T1000 (cell line): ENCODE measurements around the gene FAM163B.

Source experiments
- DNase-seq: peaks from one replicate; lab custom pipeline; 2025; ENCODE audit warnings: mixed read lengths; lab: John Stamatoyannopoulos, UW

The FAM163B gene

GRCh38 chr9:133543772-133544467 lies 65.3 kb downstream of the FAM163B start:
- DNase-seq, result no peak

- DNase-seq, result no peak
These were observed 67.2 kb downstream of the FAM163B start for GRCh38 chr9:133542002-133542401.

- no peak for DNase-seq
These were observed 68.5 kb downstream of the FAM163B start for GRCh38 chr9:133540698-133541025.

- no peak for DNase-seq
These were observed 69.0 kb downstream of the FAM163B start for GRCh38 chr9:133539991-133540697.

GRCh38 chr9:133538851-133539833 lies 70.0 kb downstream of the FAM163B start:
- DNase-seq, result no peak

- no peak for DNase-seq
These were observed 71.0 kb downstream of the FAM163B start for GRCh38 chr9:133538176-133538575.

- DNase-seq, result no peak
These were observed 71.9 kb downstream of the FAM163B start for GRCh38 chr9:133537257-133537656.

- DNase-seq, result no peak
These were observed 72.7 kb downstream of the FAM163B start for GRCh38 chr9:133536536-133536935.

- no peak for DNase-seq
These were observed 73.1 kb downstream of the FAM163B start for GRCh38 chr9:133536080-133536479.

- DNase-seq, result no peak
These were observed 73.8 kb downstream of the FAM163B start for GRCh38 chr9:133535306-133535877.

GRCh38 chr9:133534346-133535291 lies 74.6 kb downstream of the FAM163B start, which contains the start of gene ADAMTSL2:
TSS of gene ADAMTSL2 (plus strand) at chr9:133534704. CDS start at chr9:133536713, 2,009 bp downstream.
- no peak for DNase-seq

GRCh38 chr9:133533857-133534256 lies 75.3 kb downstream of the FAM163B start:
- DNase-seq, result no peak

- DNase-seq, result no peak
These were observed 76.1 kb downstream of the FAM163B start for GRCh38 chr9:133532937-133533668.

- no peak for DNase-seq
These were observed 77.9 kb downstream of the FAM163B start for GRCh38 chr9:133531293-133531692.

- no peak for DNase-seq
These were observed 79.3 kb downstream of the FAM163B start for GRCh38 chr9:133529874-133530273.

GRCh38 chr9:133529457-133529856 lies 79.7 kb downstream of the FAM163B start:
- no peak for DNase-seq

GRCh38 chr9:133528876-133529241 lies 80.3 kb downstream of the FAM163B start:
- no peak for DNase-seq

- DNase-seq, result no peak
These were observed 81.0 kb downstream of the FAM163B start for GRCh38 chr9:133528001-133528875.

GRCh38 chr9:133527444-133527920 lies 81.7 kb downstream of the FAM163B start:
- no peak for DNase-seq
